Right lobe of liver (tissue), 6 donors: ENCODE results near the gene GPR4. TPM values are rescaled to one million over a fixed set of nuclear protein-coding genes. Genes with fewer than 3 reads are reported as not detected.

Experiments used
- ATAC-seq, 4 donors: fragments of 200-7000 bp; cut with Tn5 transposase; one replicate each; pipeline ENCODE4 v1.9.1; 2020; ENCODE audit warnings: mild to moderate bottlenecking in 4 of 4, moderate library complexity in 4 of 4
- DNase-seq, 3 donors: peaks; one replicate each; pipeline ENCODE4 v3.0.0-alpha.2; 2020
- H3K27ac ChIP-seq, 3 donors: fragments of 200-600 bp; one replicate each; pipeline ENCODE4 v1.8.0; 2022
- H3K27me3 ChIP-seq, 2 donors: fragments of 200-600 bp; one replicate each; pipeline ENCODE4 v1.8.0; 2022
- H3K36me3 ChIP-seq, 4 donors: fragments of 200-600 bp; sonication (generic) in 1 of 4; one replicate each; pipeline versions ENCODE4 v1.5.1 to v1.8.0; 2017 to 2022; ENCODE audit warnings: control low read depth in 1 of 4
- H3K4me1 ChIP-seq, 4 donors: fragments of 200-600 bp; sonication (generic) in 1 of 4; one replicate each; pipeline versions ENCODE4 v1.5.1 to v1.8.0; 2017 to 2022; ENCODE audit warnings: control low read depth in 1 of 4
- H3K4me3 ChIP-seq, 3 donors: fragments of 200-600 bp; one replicate each; pipeline ENCODE4 v1.8.0; 2022
- H3K9me3 ChIP-seq, 4 donors: fragments of 200-600 bp; sonication (generic) in 1 of 4; one replicate each; pipeline versions ENCODE4 v1.5.1 to v1.8.0; 2017 to 2022; ENCODE audit warnings: control low read depth in 1 of 4
- CTCF ChIP-seq, 4 donors: fragments of 200-600 bp in 3 of 4; fragments of 450-650 bp in 1 of 4; IDR thresholded peaks; one replicate each; pipeline versions ENCODE4 v1.5.1 to v1.8.0; 2016 to 2022; ENCODE audit warnings: antibody characterized with exemption in 4 of 4, mild to moderate bottlenecking in 2 of 4
- POLR2A ChIP-seq: fragments of 450-650 bp; IDR thresholded peaks from one replicate; pipeline ENCODE4 v1.6.1; 2017; ENCODE audit warnings: antibody characterized with exemption, mild to moderate bottlenecking
- WGBS: methylation state at CpG from one replicate; pipeline ENCODE4 v1.1.6; 2018; ENCODE audit warnings: low coverage, low lambda C conversion rate; ENCODE audit not compliant: insufficient coverage; ENCODE audit errors: missing lambda C conversion rate; 5-methylcytosine and 5-hydroxymethylcytosine counted together
- intact Hi-C, 2 donors: fragments of 100-400 bp; cut with DNase I; formaldehyde crosslinking; loops; one replicate each; pipeline versions ENCODE4 v1.11.2 to v1.14.1; 2022
- total RNA-seq, 6 experiments: library from RNA; depleted of rRNA in 2 of 6; stranded (reverse); fragments of >200 nt in 2 of 6; fragmentation: NEBNext Ultra II Directional in 3 of 6; extraction: Animal tissue kit (Norgen Biotek cat#: 25700) in 3 of 6; gene quantifications; one replicate each; pipeline versions ENCODE4 v1.1.0 to v1.2.4, GENCODE V29; 2016 to 2023
- donor health status: DM: no; HTN: yes; CAD: no.
- donor health status: DM: no; HTN: no; CAD: no.
- donor health status: DM: no; HTN: no; CAD: no.
- donor health status: DM: no; HTN: yes; CAD: no.
- donor health status: DM: no; HTN: yes; CAD: no.

Gene GPR4
- total RNA-seq, 6 experiments from 2014 or later: 0.83 to 3.1 (median 1.3) TPM

GRCh38 chr19:45581576-45581975 is 20.4 kb downstream of the GPR4 start:
- Histone ChIP-seq H3K4me1 (peaks cover 0 to 31% (median 7%) of the 10 kb centered on the region in 4 donors), H3K9me3 (no peaks in the 10 kb centered on the region), H3K27ac (no peak overlapping the region), H3K27me3 (no peaks in the 10 kb centered on the region), H3K4me3 (no peak overlapping the region), H3K36me3 (no peaks in the 10 kb centered on the region)
- DNase-seq (no peak), ATAC-seq (no peak)
- intact Hi-C loops: no loop called here
- WGBS: 75% methylated on average over 6 of the region's 7 CpGs
- no peak for TF ChIP-seq CTCF (IDR thresholded peaks at IDR 0.05)
- no peak for TF ChIP-seq POLR2A

- Histone ChIP-seq H3K27ac (no peak overlapping the region), H3K27me3 (no peaks in the 10 kb centered on the region), H3K9me3 (no peaks in the 10 kb centered on the region), H3K4me3 (no peak overlapping the region), H3K4me1 (peaks cover 0 to 39% (median 8%) of the 10 kb centered on the region in 4 donors), H3K36me3 (no peaks in the 10 kb centered on the region)
- DNase-seq (no peak), ATAC-seq (no peak)
- TF ChIP-seq POLR2A (no peak), CTCF (IDR thresholded peaks at IDR 0.05) (no peak)
- intact Hi-C loops: loop anchor here in 1 of 2 donors (10.0 kb wide), 1 partner anchor 54 kb away; no protein-coding TSS in a partner anchor
- WGBS: 30% methylated on average over 4 of the region's 5 CpGs
Observed at GRCh38 chr19:45578861-45579260, 23.2 kb downstream of the GPR4 start.

- DNase-seq (peak; percentile 60 to 75 (median 70)), ATAC-seq (peak; percentile 78 to 90 (median 81))
- intact Hi-C loops: loop anchor here in 1 of 2 donors (10.0 kb wide), 1 partner anchor 53 kb away; no protein-coding TSS in a partner anchor
- no peak for TF ChIP-seq POLR2A
- TF ChIP-seq CTCF (IDR thresholded peaks at IDR 0.05): no peak
- Histone ChIP-seq H3K4me3 (peak overlapping the region in 1 of 3 donors; percentile 16), H3K27me3 (no peaks in the 10 kb centered on the region), H3K36me3 (no peaks in the 10 kb centered on the region), H3K9me3 (no peaks in the 10 kb centered on the region), H3K27ac (peak overlapping the region; percentile 21 to 57 (median 39)), H3K4me1 (peaks cover 0 to 39% (median 8%) of the 10 kb centered on the region in 4 donors)
- 12% methylated on average over 10 of the region's 11 CpGs for WGBS
Observed at GRCh38 chr19:45577111-45577905, 24.7 kb downstream of the GPR4 start.

GRCh38 chr19:45576682-45577081 is 25.3 kb downstream of the GPR4 start:
- no peaks in the 10 kb centered on the region for H3K36me3 ChIP-seq
- 29% methylated on average over 3 of the region's 3 CpGs for WGBS
- no peak for DNase-seq
- peaks cover 0 to 39% (median 8%) of the 10 kb centered on the region in 4 donors for H3K4me1 ChIP-seq
- H3K9me3 ChIP-seq: no peaks in the 10 kb centered on the region
- H3K27me3 ChIP-seq: no peaks in the 10 kb centered on the region
- no peak for ATAC-seq
- no peak overlapping the region for H3K4me3 ChIP-seq
- peak overlapping the region in 2 of 3 donors; percentile 21 to 57 for H3K27ac ChIP-seq
- TF ChIP-seq POLR2A (no peak), CTCF (IDR thresholded peaks at IDR 0.05) (no peak)
- intact Hi-C loops: loop anchor here in 1 of 2 donors (10.0 kb wide), 1 partner anchor 52 kb away; no protein-coding TSS in a partner anchor
